Adrenal gland (tissue), 12 donors: ENCODE results near the gene CLASP1. TPM values are rescaled to one million over a fixed set of nuclear protein-coding genes. Genes with fewer than 3 reads are reported as not detected.

Source experiments
- DNase-seq, 7 donors: peaks; one replicate each; pipeline ENCODE4 v3.0.0-alpha.2; 2019 to 2020
- H3K27ac ChIP-seq, 5 donors: fragments of 200-600 bp; sonication (generic) in 4 of 5; 1 replicate in 3 of 5; 2 replicates in 2 of 5; pipeline versions ENCODE4 v1.5.1 to v1.8.0; 2016 to 2020; ENCODE audit warnings: mild to moderate bottlenecking in 1 of 5
- H3K27me3 ChIP-seq: fragments of 200-600 bp; 2 replicates; pipeline ENCODE4 v1.8.0; 2021
- H3K36me3 ChIP-seq, 2 donors: fragments of 200-600 bp; replicated peaks in 1 of 2; 1 replicate in 1 of 2; 2 replicates in 1 of 2; pipeline versions ENCODE4 v1.5.1 to v1.8.0; 2018 to 2022
- H3K4me1 ChIP-seq, 2 donors: fragments of 200-600 bp; replicated peaks in 1 of 2; 1 replicate in 1 of 2; 2 replicates in 1 of 2; pipeline versions ENCODE4 v1.5.1 to v1.8.0; 2018 to 2021
- H3K4me3 ChIP-seq, 4 donors: fragments of 200-600 bp; sonication (generic) in 3 of 4; one replicate each; pipeline ENCODE4 v1.5.1; 2016 to 2018
- H3K9me3 ChIP-seq, 3 donors: fragments of 200-600 bp; sonication (generic) in 1 of 3; replicated peaks in 1 of 3; 1 replicate in 2 of 3; 2 replicates in 1 of 3; pipeline versions ENCODE4 v1.5.1 to v1.8.0; 2016 to 2021
- POLR2A ChIP-seq, 2 donors: fragments of 450-650 bp; IDR thresholded peaks; one replicate each; pipeline ENCODE4 v1.6.1; 2017; ENCODE audit warnings: antibody characterized with exemption in 2 of 2, mild to moderate bottlenecking in 2 of 2, moderate library complexity in 1 of 2
- WGBS, 4 donors: extraction: QIAGEN DNeasy Blood & Tissue Kit in 2 of 4; methylation state at CpG; one replicate each; pipeline versions ENCODE4 v1.1.5 to v1.1.7; 2013 to 2017; 5-methylcytosine and 5-hydroxymethylcytosine counted together
- intact Hi-C, 2 donors: fragments of 100-400 bp; cut with DNase I; formaldehyde crosslinking; loops; one replicate each; pipeline versions ENCODE4 v1.14.1 to v1.15.0; 2022 to 2023
- polyA plus RNA-seq, 3 donors: library from polyadenylated mRNA; stranded (reverse); fragments of 200-250 nt in 2 of 3; fragments of 350-450 nt in 1 of 3; fragmentation: Illumina TruSeq in 1 of 3; extraction: RNeasy Lipid Tissue Mini Kit (QIAGEN cat#74804) in 1 of 3; gene quantifications; one replicate each; pipeline ENCODE4 v1.2.3, GENCODE V29; 2013 to 2014
- total RNA-seq, 9 donors: library from RNA; depleted of rRNA in 4 of 9; stranded (reverse); fragments of >200 nt in 4 of 9; fragments of 120-200 nt in 1 of 9; fragmentation: NEBNext Ultra II Directional in 1 of 9; extraction: Animal tissue kit (Norgen Biotek cat#: 25700) in 1 of 9; gene quantifications; one replicate each; pipeline versions ENCODE4 v1.1.0 to v1.2.4, GENCODE V29; 2013 to 2023
- TF ChIP-seq, protein P1 (sequence below), 6 experiments: fragments of 450-650 bp in 4 of 6; fragments of 200-600 bp in 2 of 6; sonication (generic) in 1 of 6; IDR thresholded peaks; 1 replicate in 5 of 6; 2 replicates in 1 of 6; pipeline versions ENCODE4 v1.5.1 to v1.8.0; 2016 to 2021; ENCODE audit warnings: antibody characterized with exemption in 6 of 6, mild to moderate bottlenecking in 2 of 6, moderate library complexity in 1 of 6
- donor health status: healthy with polysubstance abuse.
- donor health status: Bipolar disorder and iron deficiency.
- donor health status: DM: yes; HTN: yes; CAD: no.
- donor health status: DM: no; HTN: no; CAD: no.
- donor health status: DM: no; HTN: no; CAD: no.
- donor health status: DM: yes; HTN: yes; CAD: no.

CLASP1 gene
- total and polyA plus RNA-seq, 12 donors, result 14.9 to 66.1 (median 53.4) TPM

DNA sequence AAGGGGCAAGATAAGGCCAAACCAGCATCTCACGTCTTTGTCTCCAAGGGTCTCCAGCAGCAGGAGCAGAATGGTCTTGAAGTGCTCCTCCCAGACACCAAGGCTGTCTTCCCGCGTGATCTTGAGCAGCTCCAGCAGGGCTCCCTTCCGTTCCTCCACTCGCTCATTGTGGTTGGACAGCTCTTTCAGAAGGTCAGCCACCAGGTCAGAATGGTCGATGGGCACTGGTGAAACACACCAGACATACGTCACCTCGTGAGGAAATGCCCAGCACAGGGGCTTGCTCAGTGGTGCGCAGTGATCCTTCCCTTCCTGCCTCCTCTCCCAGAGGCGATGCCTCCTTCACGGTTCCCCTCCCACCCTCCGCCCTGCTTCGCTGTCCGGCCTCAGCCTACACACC is 284.2 kb downstream of the CLASP1 start:
- Histone ChIP-seq H3K27ac (peak overlapping the region in 1 of 5 donors; percentile 6), H3K9me3 (no peaks in the 10 kb centered on the region)

DNA sequence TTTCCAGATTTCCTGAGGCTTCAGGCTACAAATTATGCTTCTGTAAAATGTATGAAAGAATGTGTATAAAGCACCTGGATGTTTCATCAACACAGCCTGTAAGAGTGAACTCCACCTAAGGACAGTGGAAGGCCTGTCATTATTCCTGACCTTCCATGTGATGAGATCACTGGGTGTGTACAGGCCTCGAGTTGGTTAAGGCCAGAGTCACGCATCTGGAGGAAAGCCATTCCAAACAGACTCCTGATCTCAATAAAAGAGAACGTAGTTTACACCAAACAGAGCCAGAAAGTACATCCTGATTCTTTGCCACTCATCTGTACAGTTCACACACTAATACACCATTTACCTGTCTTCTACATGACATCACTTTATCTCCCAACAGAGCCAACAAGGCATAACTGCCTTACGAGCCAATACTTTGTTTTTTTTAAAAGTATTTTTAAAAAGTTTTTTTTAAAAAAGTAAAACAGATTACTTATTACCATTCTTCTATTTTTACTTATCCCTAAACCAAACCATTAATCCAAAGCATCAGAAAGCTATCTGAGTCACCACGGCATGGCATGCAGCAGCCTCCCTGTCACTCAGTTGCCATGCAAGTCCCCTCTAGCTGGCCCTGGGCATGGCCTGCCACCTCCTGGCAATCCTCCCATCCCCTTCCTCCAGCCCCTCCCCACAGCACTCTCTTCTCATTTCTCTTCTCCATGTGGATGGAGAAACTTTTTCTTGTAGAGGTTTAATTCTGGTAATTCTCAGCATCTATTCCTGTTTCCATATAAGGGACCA is 285.4 kb downstream of the CLASP1 start:
- peak; percentile 46 to 77 (median 69) for DNase-seq
- no peak overlapping the region for H3K4me3 ChIP-seq
- H3K27ac ChIP-seq, result peak overlapping the region in 3 of 5 donors; percentile 30 to 69 (median 67)
- no peaks in the 10 kb centered on the region for H3K9me3 ChIP-seq
- intact Hi-C loops, result no loop called here
- no peaks in the 10 kb centered on the region for H3K27me3 ChIP-seq
- TF ChIP-seq POLR2A (IDR thresholded peaks at IDR 0.05), result no peak
- TF ChIP-seq, protein P1, sequence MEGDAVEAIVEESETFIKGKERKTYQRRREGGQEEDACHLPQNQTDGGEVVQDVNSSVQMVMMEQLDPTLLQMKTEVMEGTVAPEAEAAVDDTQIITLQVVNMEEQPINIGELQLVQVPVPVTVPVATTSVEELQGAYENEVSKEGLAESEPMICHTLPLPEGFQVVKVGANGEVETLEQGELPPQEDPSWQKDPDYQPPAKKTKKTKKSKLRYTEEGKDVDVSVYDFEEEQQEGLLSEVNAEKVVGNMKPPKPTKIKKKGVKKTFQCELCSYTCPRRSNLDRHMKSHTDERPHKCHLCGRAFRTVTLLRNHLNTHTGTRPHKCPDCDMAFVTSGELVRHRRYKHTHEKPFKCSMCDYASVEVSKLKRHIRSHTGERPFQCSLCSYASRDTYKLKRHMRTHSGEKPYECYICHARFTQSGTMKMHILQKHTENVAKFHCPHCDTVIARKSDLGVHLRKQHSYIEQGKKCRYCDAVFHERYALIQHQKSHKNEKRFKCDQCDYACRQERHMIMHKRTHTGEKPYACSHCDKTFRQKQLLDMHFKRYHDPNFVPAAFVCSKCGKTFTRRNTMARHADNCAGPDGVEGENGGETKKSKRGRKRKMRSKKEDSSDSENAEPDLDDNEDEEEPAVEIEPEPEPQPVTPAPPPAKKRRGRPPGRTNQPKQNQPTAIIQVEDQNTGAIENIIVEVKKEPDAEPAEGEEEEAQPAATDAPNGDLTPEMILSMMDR (IDR thresholded peaks at IDR 0.05), result no peak
- WGBS, 4 donors, result 28 to 54% (median 32%) methylated on average over 5 of the region's 5 CpGs
- H3K36me3 ChIP-seq, result peaks cover 0 to 40% of the 10 kb centered on the region in 2 donors
- H3K4me1 ChIP-seq, result peaks cover 16 to 34% of the 10 kb centered on the region in 2 donors

More for the DNA sequence above, 284.2 kb downstream of the CLASP1 start:
- H3K4me3 ChIP-seq, result no peak overlapping the region
- H3K4me1 ChIP-seq, result peaks cover 11 to 22% of the 10 kb centered on the region in 2 donors
- 92 to 95% (median 93%) methylated on average over 13 to 14 of the region's 14 CpGs for WGBS, 4 donors
- TF ChIP-seq, protein P1 (IDR thresholded peaks at IDR 0.05), result no peak
- H3K27me3 ChIP-seq, result no peaks in the 10 kb centered on the region
- DNase-seq, result peak in 2 of 7 donors; percentile 14 to 43
- H3K36me3 ChIP-seq, result peaks cover 0 to 48% of the 10 kb centered on the region in 2 donors
- intact Hi-C loops, result no loop called here

DNA sequence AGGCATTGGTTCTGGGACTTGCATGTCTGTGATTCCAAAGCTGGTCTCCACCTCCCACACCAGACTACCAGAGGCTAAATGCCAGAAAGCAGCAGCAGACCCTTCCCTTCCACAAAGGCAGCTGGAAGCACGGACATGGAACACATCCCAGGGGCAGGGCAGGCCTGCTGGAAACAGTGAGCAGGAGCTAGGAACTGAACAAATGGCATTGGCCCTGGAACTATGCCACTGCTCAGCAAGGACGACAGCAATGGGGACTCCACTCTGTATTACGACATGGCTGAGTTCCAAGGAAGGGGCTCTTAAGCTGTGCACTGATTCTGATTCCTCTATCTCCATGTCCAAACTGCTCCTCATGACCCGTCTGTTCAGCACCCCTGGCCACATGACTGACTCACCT is 286.5 kb downstream of the CLASP1 start:
- peak in 3 of 7 donors; percentile 22 to 51 (median 36) for DNase-seq
- H3K4me3 ChIP-seq, result no peak overlapping the region
- no peaks in the 10 kb centered on the region for H3K27me3 ChIP-seq
- intact Hi-C loops, result no loop called here
- WGBS, 4 donors, result 63 to 74% (median 71%) methylated on average over 4 of the region's 4 CpGs
- no peaks in the 10 kb centered on the region for H3K9me3 ChIP-seq
- H3K27ac ChIP-seq, result peak overlapping the region in 3 of 5 donors; percentile 30 to 69 (median 67)
- H3K4me1 ChIP-seq, result peaks cover 21 to 44% of the 10 kb centered on the region in 2 donors
- H3K36me3 ChIP-seq, result peaks cover 0 to 42% of the 10 kb centered on the region in 2 donors
- TF ChIP-seq, protein P1 (IDR thresholded peaks at IDR 0.05), result no peak
- TF ChIP-seq POLR2A (IDR thresholded peaks at IDR 0.05), result no peak

DNA sequence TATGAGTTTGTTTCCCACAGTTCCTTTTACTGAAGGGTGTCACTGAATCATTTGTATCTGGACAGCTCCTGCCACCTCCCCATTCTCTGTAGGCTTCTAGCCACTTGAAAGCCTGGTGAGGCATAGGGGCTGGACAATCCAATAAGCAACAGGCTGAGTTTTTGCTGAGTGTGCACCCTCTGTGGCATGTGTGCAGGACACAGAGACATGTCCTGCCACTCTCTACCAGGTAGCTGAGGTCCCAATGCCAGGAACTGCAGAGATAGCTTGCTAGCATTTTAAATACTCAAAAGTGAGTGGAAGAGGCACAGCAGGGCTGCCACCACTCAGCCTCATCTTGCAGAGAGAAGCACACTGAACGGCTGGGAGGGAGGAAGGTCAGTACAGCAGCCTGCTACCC is 287.0 kb downstream of the CLASP1 start:
- no peaks in the 10 kb centered on the region for H3K27me3 ChIP-seq
- no peak for TF ChIP-seq POLR2A (IDR thresholded peaks at IDR 0.05)
- TF ChIP-seq, protein P1 (IDR thresholded peaks at IDR 0.05), result no peak
- no peaks in the 10 kb centered on the region for H3K9me3 ChIP-seq
- peak in 1 of 7 donors; percentile 42 for DNase-seq
- H3K27ac ChIP-seq, result no peak overlapping the region
- intact Hi-C loops, result no loop called here
- H3K36me3 ChIP-seq, result peaks cover 0 to 43% of the 10 kb centered on the region in 2 donors
- no peak overlapping the region for H3K4me3 ChIP-seq
- H3K4me1 ChIP-seq, result peaks cover 21 to 44% of the 10 kb centered on the region in 2 donors
- 34 to 78% (median 48%) methylated on average over 1 of the region's 1 CpG for WGBS, 4 donors
